Left kidney (tissue), 1 donor: ENCODE results near the gene NT5C1A. TPM values are rescaled to one million over a fixed set of nuclear protein-coding genes. Genes with fewer than 3 reads are reported as not detected.

Experiments used
- polyA plus RNA-seq: library from polyadenylated mRNA; unstranded; fragments of 120-200 nt; gene quantifications from one replicate; pipeline ENCODE4 v1.2.1, GENCODE V29; 2013; ENCODE audit not compliant: insufficient read length

NT5C1A gene
- polyA plus RNA-seq, 1 donor, result 1.00 TPM

Other genes starting within 250 kb of the NT5C1A start
- 0.53 TPM for gene BMP8A, start 180.5 kb downstream of the NT5C1A start, polyA plus RNA-seq
- 258 TPM for gene PABPC4, start 95.3 kb downstream of the NT5C1A start, polyA plus RNA-seq
- 20.6 TPM for gene HEYL, start 32.5 kb downstream of the NT5C1A start, polyA plus RNA-seq
- gene HPCAL4, start 19.3 kb upstream of the NT5C1A start, polyA plus RNA-seq, result 0.96 TPM
- gene PPIE, start 66.8 kb upstream of the NT5C1A start, polyA plus RNA-seq, result 63.5 TPM
- gene OXCT2, start 99.2 kb upstream of the NT5C1A start, polyA plus RNA-seq, result 0.85 TPM
- 2.0 TPM for gene BMP8B, start 116.8 kb upstream of the NT5C1A start, polyA plus RNA-seq
- gene TRIT1, start 211.4 kb upstream of the NT5C1A start, polyA plus RNA-seq, result 51.3 TPM
- gene MYCL, start 229.8 kb upstream of the NT5C1A start, polyA plus RNA-seq, result 7.1 TPM